K562 (cell line): Measurements from ENCODE around the gene AKIRIN1. TPM values are rescaled to one million over a fixed set of nuclear protein-coding genes. Genes with fewer than 3 reads are reported as not detected.

Source experiments
- ATAC-seq: fragments of 200-7000 bp; cut with Tn5 transposase; 3 replicates; pipeline ENCODE4 v1.9.1; 2020; ENCODE audit warnings: moderate library complexity
- BruUV-seq: library from RNA; stranded (reverse); fragments of 400-500 nt; replicated peaks from 2 replicates; lab custom pipeline; 2021; lab: Mats Ljungman, UMichigan
- CTCF ChIA-PET: fragments of 300-600 bp; formaldehyde crosslinking; extraction: SDS; loops from one replicate; lab custom pipeline; 2021; ENCODE audit warnings: low intra/inter-chr PET ratio; lab: Yijun Ruan, JAX
- POLR2A ChIA-PET: fragments of 300-600, 350-650 bp; sonication (Branson Sonifier 250); formaldehyde crosslinking; extraction: SDS; loops from one replicate; lab custom pipeline; 2021; ENCODE audit warnings: antibody characterized with exemption, inconsistent platforms; lab: Yijun Ruan, JAX
- DNase-seq, 4 experiments: peaks; one replicate each; pipeline versions ENCODE4 v3.0.0 to v3.0.0-alpha.2; 2011 to 2018; ENCODE audit warnings: low spot score in 3 of 4, mixed read lengths in 3 of 4; ENCODE audit errors: extremely low read depth in 1 of 4
- FAIRE-seq: peaks from 2 replicates; lab custom pipeline; 2011; peaks lifted over from hg19 to GRCh38; lab: Jason Lieb, UNC
- H2AFZ ChIP-seq: 2 replicates; pipeline ENCODE4 v1.6.0; 2011; ENCODE audit warnings: low read depth, low read length, control low read depth, inconsistent platforms
- H3K27ac ChIP-seq: fragments of 200-600 bp; 3 replicates; pipeline ENCODE4 v1.8.0; 2011; ENCODE audit warnings: low read depth, mild to moderate bottlenecking, control low read depth, inconsistent platforms, low read length, moderate library complexity, mixed read lengths; ENCODE audit errors: extremely low read depth
- H3K27me3 ChIP-seq, 2 experiments: fragments of 300-600 bp in 1 of 2; 2 replicates in 1 of 2; 3 replicates in 1 of 2; pipeline versions ENCODE4 v1.6.0 to v1.8.0; 2011; ENCODE audit warnings: inconsistent platforms in 2 of 2, low read length in 2 of 2, mild to moderate bottlenecking in 1 of 2, mixed read lengths in 1 of 2, moderate library complexity in 1 of 2; ENCODE audit not compliant: control insufficient read depth in 2 of 2, insufficient read depth in 2 of 2
- H3K36me3 ChIP-seq: fragments of 300-600 bp; 3 replicates; pipeline ENCODE4 v1.8.0; 2011; ENCODE audit warnings: mild to moderate bottlenecking, low read length, inconsistent platforms; ENCODE audit not compliant: control insufficient read depth, insufficient read depth
- H3K4me1 ChIP-seq, 2 experiments: fragments of 200-600 bp in 1 of 2; replicated peaks in 1 of 2; 2 replicates in 1 of 2; 3 replicates in 1 of 2; pipeline versions ENCODE4 v1.5.1 to v1.8.0; 2011; ENCODE audit warnings: inconsistent platforms in 2 of 2, low read length in 2 of 2, mild to moderate bottlenecking in 1 of 2, mixed read lengths in 1 of 2, moderate library complexity in 1 of 2; ENCODE audit not compliant: control insufficient read depth in 2 of 2, insufficient read depth in 2 of 2
- H3K4me2 ChIP-seq: 2 replicates; pipeline ENCODE4 v1.6.1; 2011; ENCODE audit warnings: low read length, control low read depth, inconsistent platforms, mixed read lengths; ENCODE audit not compliant: insufficient read depth
- H3K4me3 ChIP-seq: fragments of 200-600 bp; sonication (generic), shearing (Covaris generic); 2 replicates; pipeline ENCODE4 v1.5.1; 2016; ENCODE audit warnings: control low read depth, inconsistent platforms
- H3K79me2 ChIP-seq: fragments of 200-600 bp; 3 replicates; pipeline ENCODE4 v1.8.0; 2011; ENCODE audit warnings: low read length, inconsistent platforms; ENCODE audit not compliant: control insufficient read depth, insufficient read depth
- H3K9ac ChIP-seq, 2 experiments: 2 replicates each; pipeline versions ENCODE4 v1.6.0 to v1.6.1; 2011; ENCODE audit warnings: low read depth in 2 of 2, low read length in 2 of 2, control low read depth in 1 of 2, inconsistent platforms in 1 of 2, mild to moderate bottlenecking in 1 of 2, mixed read lengths in 1 of 2; ENCODE audit not compliant: insufficient read depth in 1 of 2
- H3K9me1 ChIP-seq: one replicate; pipeline ENCODE4 v1.6.0; 2011; ENCODE audit warnings: inconsistent platforms, mild to moderate bottlenecking, low read length, moderate library complexity; ENCODE audit not compliant: control insufficient read depth, insufficient read depth
- H3K9me3 ChIP-seq: replicated peaks from 2 replicates; pipeline ENCODE4 v1.5.1; 2011; ENCODE audit warnings: low read depth, low read length, inconsistent platforms; ENCODE audit not compliant: control insufficient read depth, insufficient read depth
- H4K20me1 ChIP-seq: replicated peaks from 2 replicates; pipeline ENCODE4 v1.6.1; 2011; ENCODE audit warnings: low read length, inconsistent platforms, mixed read lengths; ENCODE audit not compliant: control insufficient read depth, insufficient read depth
- ASH1L ChIP-seq: fragments of 450-650 bp; IDR thresholded peaks from 2 replicates; pipeline ENCODE4 v1.6.1; 2018; ENCODE audit warnings: borderline replicate concordance, mild to moderate bottlenecking, low read depth; ENCODE audit not compliant: partially characterized antibody
- BRF2 ChIP-seq: IDR thresholded peaks from 3 replicates; pipeline ENCODE4 v1.6.1; 2011; ENCODE audit warnings: borderline replicate concordance, mild to moderate bottlenecking; ENCODE audit not compliant: insufficient read length, insufficient read depth
- FOXA1 ChIP-seq: fragments of 450-650 bp; IDR thresholded peaks from 2 replicates; pipeline ENCODE4 v1.6.1; 2016; ENCODE audit warnings: mild to moderate bottlenecking, borderline replicate concordance
- HCFC1 ChIP-seq: IDR thresholded peaks from 2 replicates; pipeline ENCODE4 v1.6.1; 2012; ENCODE audit warnings: low read depth, low read length, improper control_type of control experiment
- HLTF ChIP-seq: fragments of 450-650 bp; IDR thresholded peaks from 2 replicates; pipeline ENCODE4 v1.6.1; 2016
- HNRNPL ChIP-seq: fragments of 200-400 bp; formaldehyde crosslinking; IDR thresholded peaks from 2 replicates; pipeline ENCODE4 v1.6.1; 2017; ENCODE audit warnings: low read depth, mild to moderate bottlenecking, low read length
- HNRNPLL ChIP-seq: fragments of 200-400 bp; formaldehyde crosslinking; IDR thresholded peaks from 2 replicates; pipeline ENCODE4 v1.6.1; 2017; ENCODE audit warnings: low read length, low read depth, mild to moderate bottlenecking; ENCODE audit not compliant: poor library complexity, severe bottlenecking
- NCOA4 ChIP-seq: fragments of 450-650 bp; IDR thresholded peaks from 2 replicates; pipeline ENCODE4 v1.6.1; 2018; ENCODE audit warnings: mild to moderate bottlenecking; ENCODE audit not compliant: partially characterized antibody
- NELFE ChIP-seq: IDR thresholded peaks from 2 replicates; pipeline ENCODE4 v1.6.1; 2011; ENCODE audit warnings: mild to moderate bottlenecking; ENCODE audit not compliant: insufficient read depth, insufficient read length
- NRF1 ChIP-seq, 2 experiments: fragments of 450-650 bp; IDR thresholded peaks in 1 of 2; conservative IDR thresholded peaks in 1 of 2; 2 replicates each; pipeline ENCODE4 v1.6.1; 2014; ENCODE audit warnings: mild to moderate bottlenecking in 2 of 2
- SAP30 ChIP-seq: fragments of 200-600 bp; sonication (generic); IDR thresholded peaks from 2 replicates; pipeline ENCODE4 v1.6.1; 2012; ENCODE audit warnings: borderline replicate concordance, low read depth, mild to moderate bottlenecking, moderate library complexity, low read length, control low read depth, inconsistent platforms; ENCODE audit not compliant: insufficient read depth, poor library complexity, severe bottlenecking
- SMAD1 ChIP-seq: fragments of 150-350 bp; IDR thresholded peaks from 2 replicates; pipeline ENCODE4 v1.6.1; 2014; ENCODE audit warnings: low read length, low read depth; ENCODE audit not compliant: partially characterized antibody
- SP1 ChIP-seq: sonication (generic); formaldehyde crosslinking; IDR thresholded peaks from 2 replicates; pipeline ENCODE4 v1.8.1; 2022; ENCODE audit warnings: mild to moderate bottlenecking, missing genetic modification reagents
- SRSF1 ChIP-seq: fragments of 200-400 bp; formaldehyde crosslinking; IDR thresholded peaks from 2 replicates; pipeline ENCODE4 v1.6.1; 2017; ENCODE audit warnings: mild to moderate bottlenecking, low read depth, low read length, moderate library complexity
- SRSF9 ChIP-seq: fragments of 200-400 bp; formaldehyde crosslinking; IDR thresholded peaks from 2 replicates; pipeline ENCODE4 v1.6.1; 2017; ENCODE audit warnings: low read depth, low read length, borderline replicate concordance
- ZFX ChIP-seq: sonication (generic); formaldehyde crosslinking; IDR thresholded peaks from 2 replicates; pipeline ENCODE4 v1.8.0; 2022; ENCODE audit warnings: mild to moderate bottlenecking, missing genetic modification reagents, moderate library complexity
- ZNF124 ChIP-seq: sonication (generic); formaldehyde crosslinking; IDR thresholded peaks from 2 replicates; pipeline ENCODE4 v1.8.1; 2022; ENCODE audit warnings: missing genetic modification reagents
- ZNF146 ChIP-seq: IDR thresholded peaks from one replicate; pipeline ENCODE4 v1.6.1; 2018; ENCODE audit warnings: missing compliant biosample characterization; ENCODE audit not compliant: unreplicated experiment
- WGBS: fragments of 100-300 bp; shearing (Covaris generic); methylation state at CpG from one replicate; pipeline ENCODE4 v1.1.6; 2016; ENCODE audit warnings: low coverage, mixed read lengths; ENCODE audit not compliant: insufficient coverage; ENCODE audit errors: missing lambda C conversion rate; 5-methylcytosine and 5-hydroxymethylcytosine counted together
- in situ Hi-C: fragments of 300-500 bp; cut with MboI; formaldehyde crosslinking; loops from 4 replicates; pipeline ENCODE4 v1.15.0; 2018; ENCODE audit warnings: inconsistent platforms, mixed read lengths
- intact Hi-C: fragments of 100-400 bp; cut with micrococcal nuclease; formaldehyde crosslinking; loops from 2 replicates; pipeline ENCODE4 v1.14.2; 2022
- polyA plus RNA-seq, 8 experiments: library from polyadenylated mRNA; depleted of rRNA in 4 of 8; stranded (reverse) in 5 of 8; unstranded in 3 of 8; fragments of >200 nt; fragmentation: Nextera tagmentation in 2 of 8; fragmentation: Illumina TruSeq in 1 of 8; extraction: Ambion mirVana in 2 of 8; extraction: Trizol in 1 of 8; gene quantifications; 2 replicates each; pipeline versions ENCODE4 v1.2.1 to v1.2.3, GENCODE V29; 2011 to 2014; ENCODE audit warnings: inconsistent platforms in 1 of 8, missing spikeins in 1 of 8
- total RNA-seq, 7 experiments: library from RNA; depleted of rRNA in 6 of 7; stranded (reverse); fragments of >200 nt in 6 of 7; fragmentation: Illumina TruSeq in 2 of 7; extraction: Trizol in 2 of 7; gene quantifications; 2 replicates each; pipeline versions ENCODE4 v1.2.1 to v1.2.3, GENCODE V29; 2011 to 2021; ENCODE audit warnings: low replicate concordance in 1 of 7

AKIRIN1 gene
- total and polyA plus RNA-seq, 9 of the 15 experiments (the other 6 are each of a cell fraction or from before 2014, with no cell fraction given) = 11.5 to 139 (median 83.4) TPM

GRCh38 chr1:38990738-38991637 lies at the start of gene AKIRIN1 (continued):
- peak; percentile 58 for TF ChIP-seq SAP30
- peak; percentile 26 to 42 for TF ChIP-seq NRF1 (conservative IDR thresholded peaks at IDR 0.05 in 1 of 2, IDR thresholded peaks at IDR 0.05 in 1 of 2)
- TF ChIP-seq NELFE = no peak
- TF ChIP-seq FOXA1 = no peak
- TF ChIP-seq HNRNPLL = peak; percentile 87
- peak; percentile 89 for TF ChIP-seq ZFX (CRISPR knock-in tag)
- TF ChIP-seq HCFC1 = peak; percentile 66
- peak; percentile 92 for TF ChIP-seq SP1 (CRISPR knock-in tag)

GRCh38 chr1:38941527-38942019 lies 49.5 kb upstream of the AKIRIN1 start, which contains the start of gene RHBDL2:
Gene RHBDL2 (minus strand): TSS chr1:38941830. CDS start chr1:38919212, 22,618 bp downstream.
- Histone ChIP-seq H3K4me3 (no peak within 1 kb of the TSS), H3K36me3 (no peaks in the 10 kb centered on the region), H3K9me1 (no peaks in the 10 kb centered on the region), H3K27ac (no peak within 1 kb of the TSS), H3K9me3 (no peaks in the 10 kb centered on the region), H3K79me2 (no peaks in the 10 kb centered on the region), H3K4me1 (peaks cover 2 to 7% of the 10 kb centered on the region in 2 experiments; a peak in 3 of 5 replicates), H3K27me3 (no peaks in the 10 kb centered on the region; a peak in 1 of 5 replicates), H4K20me1 (no peaks in the 10 kb centered on the region), H3K9ac (peak within 1 kb of the TSS in 1 of 2 experiments; percentile 41; a peak in 2 of 4 replicates), H3K4me2 (peak within 1 kb of the TSS; percentile 9; the same call in 1 of the 2 replicates), H2AFZ (0 out of 2 replicates have a peak within 1 kb of the TSS, but pooled peaks have one; percentile 35)
- WGBS = 35% methylated on average over 14 of the region's 14 CpGs
- ATAC-seq (peak; percentile 39), FAIRE-seq (no peak), DNase-seq (no peak)
- BruUV-seq = no TSS peak
- intact Hi-C loops = no loop called here
- POLR2A ChIA-PET = interaction anchor here (0.6 to 1.9 kb wide), 5 partner anchors 9 to 157 kb away, joined by 3 to 6 read pairs (median 3); partner anchors contain the start of gene NDUFS5
- TF ChIP-seq ZNF146 (CRISPR knock-in tag) (no peak), ASH1L (no peak), HLTF (no peak), SRSF9 (no peak), HCFC1 (no peak), ZNF124 (no peak), SMAD1 (no peak), BRF2 (no peak), SRSF1 (no peak), NCOA4 (no peak), HNRNPL (no peak)
- CTCF ChIA-PET = no interaction called here
- in situ Hi-C loops = no loop called here
